NB4 (cell line): ENCODE results near the gene LINC01488.

ENCODE experiments used
- DNase-seq: peaks from one replicate; pipeline ENCODE4 v3.0.0; 2010; ENCODE audit warnings: low read depth
- H3K4me3 ChIP-seq: one replicate; pipeline ENCODE4 v1.5.1; 2011; ENCODE audit warnings: mild to moderate bottlenecking, low read depth, low read length, moderate library complexity
- MAX ChIP-seq: IDR thresholded peaks from 2 replicates; pipeline ENCODE4 v1.6.1; 2011; ENCODE audit warnings: low read depth, low read length
- MYC ChIP-seq: IDR thresholded peaks from 2 replicates; pipeline ENCODE4 v1.6.1; 2011; ENCODE audit warnings: low read depth, low read length
- POLR2A ChIP-seq: IDR thresholded peaks from 2 replicates; pipeline ENCODE4 v1.6.1; 2011; ENCODE audit warnings: mild to moderate bottlenecking; ENCODE audit not compliant: insufficient read length; ENCODE audit errors: extremely low read depth
- TF ChIP-seq, protein P1 (sequence below): IDR thresholded peaks from one replicate; pipeline ENCODE4 v1.5.1; 2012; ENCODE audit warnings: low read depth, low read length

LINC01488 gene

GRCh38 chr11:69504127-69504526 is 22.7 kb downstream of the LINC01488 start:
- no peak for DNase-seq
- TF ChIP-seq POLR2A (no peak), MAX (no peak), MYC (no peak)
- TF ChIP-seq, protein P1, sequence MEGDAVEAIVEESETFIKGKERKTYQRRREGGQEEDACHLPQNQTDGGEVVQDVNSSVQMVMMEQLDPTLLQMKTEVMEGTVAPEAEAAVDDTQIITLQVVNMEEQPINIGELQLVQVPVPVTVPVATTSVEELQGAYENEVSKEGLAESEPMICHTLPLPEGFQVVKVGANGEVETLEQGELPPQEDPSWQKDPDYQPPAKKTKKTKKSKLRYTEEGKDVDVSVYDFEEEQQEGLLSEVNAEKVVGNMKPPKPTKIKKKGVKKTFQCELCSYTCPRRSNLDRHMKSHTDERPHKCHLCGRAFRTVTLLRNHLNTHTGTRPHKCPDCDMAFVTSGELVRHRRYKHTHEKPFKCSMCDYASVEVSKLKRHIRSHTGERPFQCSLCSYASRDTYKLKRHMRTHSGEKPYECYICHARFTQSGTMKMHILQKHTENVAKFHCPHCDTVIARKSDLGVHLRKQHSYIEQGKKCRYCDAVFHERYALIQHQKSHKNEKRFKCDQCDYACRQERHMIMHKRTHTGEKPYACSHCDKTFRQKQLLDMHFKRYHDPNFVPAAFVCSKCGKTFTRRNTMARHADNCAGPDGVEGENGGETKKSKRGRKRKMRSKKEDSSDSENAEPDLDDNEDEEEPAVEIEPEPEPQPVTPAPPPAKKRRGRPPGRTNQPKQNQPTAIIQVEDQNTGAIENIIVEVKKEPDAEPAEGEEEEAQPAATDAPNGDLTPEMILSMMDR: no peak
- no peak overlapping the region for H3K4me3 ChIP-seq

DNA sequence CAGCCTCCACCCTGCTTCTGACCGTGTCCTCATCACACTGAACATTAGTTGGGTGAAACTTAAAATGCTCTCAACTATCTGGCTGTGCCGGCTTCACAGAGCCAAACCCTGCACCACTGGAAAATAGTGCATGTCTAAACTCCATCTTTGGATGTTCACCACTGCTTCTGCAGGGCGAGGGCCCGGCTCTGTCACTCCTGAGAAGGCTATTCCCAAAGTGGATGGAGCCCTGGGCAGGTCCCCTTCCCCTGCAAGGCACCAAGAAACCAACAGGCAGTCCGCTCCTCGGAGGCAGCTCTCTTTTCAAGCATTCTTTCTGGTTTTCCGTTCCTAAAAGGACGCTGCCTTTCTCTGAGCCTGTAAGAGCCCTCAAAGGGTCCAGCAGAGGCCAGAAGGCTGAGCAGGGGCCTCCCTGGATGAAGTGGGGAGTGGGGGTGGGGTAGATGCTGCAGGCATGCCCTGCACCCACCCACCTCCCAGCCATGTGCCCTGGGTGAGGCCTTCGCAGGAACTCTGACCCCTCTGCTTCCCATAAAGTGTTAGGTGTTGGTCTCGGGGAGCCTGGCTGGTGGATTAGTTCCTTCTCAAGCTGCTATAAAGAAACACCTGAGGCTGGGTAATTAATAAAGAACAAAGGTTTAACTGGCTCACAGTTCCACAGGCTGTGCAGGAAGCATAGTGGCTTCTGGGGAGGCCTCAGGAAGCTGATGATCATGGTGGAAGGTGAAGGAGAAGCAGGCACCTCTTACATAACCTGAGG is 23.3 kb downstream of the LINC01488 start:
- DNase-seq: no peak
- TF ChIP-seq MAX (no peak), POLR2A (no peak), MYC (no peak)
- TF ChIP-seq, protein P1: no peak
- H3K4me3 ChIP-seq: no peak overlapping the region

GRCh38 chr11:69508974-69509373 is 27.5 kb downstream of the LINC01488 start:
- H3K4me3 ChIP-seq: no peak overlapping the region
- DNase-seq: peak; percentile 55
- TF ChIP-seq, protein P1: no peak
- TF ChIP-seq POLR2A: no peak
- TF ChIP-seq MYC: no peak
- no peak for TF ChIP-seq MAX

DNA sequence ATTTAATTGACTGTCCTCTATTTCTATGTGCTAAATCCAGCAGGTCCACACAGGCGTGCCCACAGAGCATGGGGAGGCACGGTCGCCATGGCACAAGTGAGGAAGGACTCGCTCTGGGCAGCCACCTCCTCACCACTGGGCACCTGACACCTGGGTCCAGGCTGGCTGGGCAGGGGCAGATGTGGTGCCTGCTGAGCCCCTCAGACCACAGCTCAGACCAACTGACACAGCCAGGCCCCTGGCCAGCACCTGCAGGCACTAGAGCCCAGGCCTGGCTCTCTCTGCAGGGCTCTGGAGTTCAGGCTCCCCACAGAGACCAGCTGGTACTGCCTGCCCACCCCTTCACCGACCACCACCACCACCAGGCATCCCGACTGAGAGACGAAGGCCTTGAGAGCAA is 27.9 kb downstream of the LINC01488 start:
- no peak overlapping the region for H3K4me3 ChIP-seq
- DNase-seq: no peak
- TF ChIP-seq, protein P1: no peak
- TF ChIP-seq MYC: no peak
- no peak for TF ChIP-seq MAX
- TF ChIP-seq POLR2A: no peak

DNA sequence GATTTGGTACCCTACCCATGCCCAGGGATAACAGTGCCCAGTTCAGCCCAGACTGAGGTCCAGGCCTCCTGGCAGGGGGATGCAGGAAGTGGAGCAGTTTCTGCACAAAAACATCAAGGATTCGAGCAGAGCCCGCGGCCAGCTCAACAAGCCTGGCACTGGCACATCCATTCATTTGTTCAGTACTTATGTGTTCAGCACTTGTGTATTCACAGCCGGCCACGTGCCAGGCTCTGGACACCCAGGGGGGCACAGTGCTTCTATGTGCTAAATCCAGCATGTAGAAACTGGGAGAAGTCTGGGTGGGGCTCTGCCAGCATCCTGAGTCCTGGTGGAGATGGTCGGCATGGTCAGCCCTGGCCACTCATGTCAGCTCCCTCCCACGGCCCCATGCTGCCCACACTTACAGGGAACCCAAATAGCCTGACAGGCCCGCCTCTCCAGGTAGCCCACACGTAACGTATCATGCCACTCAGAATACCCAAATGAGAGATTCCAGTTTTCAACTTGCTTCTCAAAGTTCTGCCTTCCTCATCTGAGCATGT is 28.5 kb downstream of the LINC01488 start:
- TF ChIP-seq MYC (no peak), MAX (no peak), POLR2A (no peak)
- TF ChIP-seq, protein P1: no peak
- no peak for DNase-seq
- H3K4me3 ChIP-seq: no peak overlapping the region
